Measurements from ENCODE around the gene TOX4. TPM values are rescaled to one million over a fixed set of nuclear protein-coding genes. Genes with fewer than 3 reads are reported as not detected.

TOX4 gene
- total and polyA plus RNA-seq, 2 of the 4 experiments (the other 2 are of a cell fraction) = 26.7 to 56.6 TPM

GRCh38 chr14:21509432-21510143, 32.6 kb downstream of the TOX4 start:
- H3K79me1 ChIP-seq (ENCODE audit: low read depth in 1 of 2, low read length in 2 of 2) = peaks cover 10 to 37% of the 10 kb centered on the region in 2 experiments
- no peak overlapping the region for H2BK15ac ChIP-seq (ENCODE audit: low read depth, low read length)
- no peaks in the 10 kb centered on the region; the same call in 1 of the 2 replicates for H3K9me1 ChIP-seq (ENCODE audit: insufficient read depth, low read length)
- H3K4me1 ChIP-seq (ENCODE audit: control insufficient read depth, insufficient read depth, low read length) = no peaks in the 10 kb centered on the region
- no peak for DNase-seq
- ChIA-PET POLR2A (ENCODE audit: unreplicated experiment) (no interaction called here), CTCF (no interaction called here)
- no peak overlapping the region for H2AK9ac ChIP-seq (replicated peaks; ENCODE audit: low read depth, low read length, poor library complexity)
- H4K91ac ChIP-seq (ENCODE audit: insufficient read depth, low read depth, low read length) = no peak overlapping the region
- in situ Hi-C loops (cut with MboI; ENCODE audit: low sequenced_read_pairs) (no loop called here), intact Hi-C loops (cut with micrococcal nuclease) (loop anchor here (1.0 to 5.0 kb wide), 2 partner anchors 8 to 48 kb away; no protein-coding TSS in a partner anchor), dilution Hi-C loops (cut with HindIII; ENCODE audit: low sequenced_read_pairs, unreplicated experiment) (no loop called here)
- H2AFZ ChIP-seq (replicated peaks; ENCODE audit: low read length, poor library complexity) = no peak overlapping the region
- no peaks in the 10 kb centered on the region for H3K9me3 ChIP-seq (ENCODE audit: control insufficient read depth, insufficient read depth, low read length)
- no peak overlapping the region; the same call in 1 of the 2 replicates for H3K4me3 ChIP-seq (ENCODE audit: insufficient read depth, low read depth, low read length)
- H3K9ac ChIP-seq (ENCODE audit: low read depth, low read length) = no peak overlapping the region
- no peak overlapping the region for H2BK120ac ChIP-seq (ENCODE audit: low read depth, low read length)
- no peak overlapping the region for H4K5ac ChIP-seq (ENCODE audit: low read depth, low read length)
- TF ChIP-seq MAZ (IDR thresholded peaks at IDR 0.05; ENCODE audit: borderline replicate concordance, low read depth, low read length) = no peak
- TF ChIP-seq CHD1 (IDR thresholded peaks at IDR 0.05; ENCODE audit: low read depth, low read length) = no peak
- TF ChIP-seq CTCF (conservative IDR thresholded peaks at IDR 0.05; ENCODE audit: low read depth, low read length) = no peak
- no peak for TF ChIP-seq NFE2L2 (IDR thresholded peaks at IDR 0.05; ENCODE audit: low read depth, low read length)
- TF ChIP-seq SMC3 (IDR thresholded peaks at IDR 0.05; ENCODE audit: low read depth, low read length) = no peak
- TF ChIP-seq MAFK (IDR thresholded peaks at IDR 0.05; ENCODE audit: low read depth, low read length) = no peak
- no peak for TF ChIP-seq FOS (IDR thresholded peaks at IDR 0.05; ENCODE audit: low read depth, low read length)
- no peak for TF ChIP-seq BHLHE40 (IDR thresholded peaks at IDR 0.05; ENCODE audit: low read depth, low read length)
- no peak for TF ChIP-seq POLR2A (IDR thresholded peaks at IDR 0.05; ENCODE audit: low read depth, low read length)
- no peak for TF ChIP-seq RAD21 (IDR thresholded peaks at IDR 0.05; ENCODE audit: low read length)
- TF ChIP-seq RCOR1 (IDR thresholded peaks at IDR 0.05; ENCODE audit: insufficient replicate concordance, low read length) = no peak
- TF ChIP-seq RFX5 (IDR thresholded peaks at IDR 0.05; ENCODE audit: low read depth, low read length) = no peak
- no peak for TF ChIP-seq CEBPB (IDR thresholded peaks at IDR 0.05; ENCODE audit: low read depth, low read length)
- no peak for TF ChIP-seq ELK1 (IDR thresholded peaks at IDR 0.05; ENCODE audit: borderline replicate concordance, low read depth, low read length)
- TF ChIP-seq, protein P1, sequence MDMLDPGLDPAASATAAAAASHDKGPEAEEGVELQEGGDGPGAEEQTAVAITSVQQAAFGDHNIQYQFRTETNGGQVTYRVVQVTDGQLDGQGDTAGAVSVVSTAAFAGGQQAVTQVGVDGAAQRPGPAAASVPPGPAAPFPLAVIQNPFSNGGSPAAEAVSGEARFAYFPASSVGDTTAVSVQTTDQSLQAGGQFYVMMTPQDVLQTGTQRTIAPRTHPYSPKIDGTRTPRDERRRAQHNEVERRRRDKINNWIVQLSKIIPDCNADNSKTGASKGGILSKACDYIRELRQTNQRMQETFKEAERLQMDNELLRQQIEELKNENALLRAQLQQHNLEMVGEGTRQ (IDR thresholded peaks at IDR 0.05; ENCODE audit: low read depth, low read length) = no peak
- H2BK5ac ChIP-seq (ENCODE audit: low read depth, low read length, poor library complexity, severe bottlenecking) = no peak overlapping the region
- H3K4ac ChIP-seq (ENCODE audit: low read depth, low read length) = no peak overlapping the region
- BruUV-seq (replicated peaks) = no TSS peak
- no peak overlapping the region for H2BK20ac ChIP-seq (ENCODE audit: low read depth, low read length)
- no peak overlapping the region for H2AK5ac ChIP-seq (ENCODE audit: low read depth, low read length)
- no peak overlapping the region for H4K8ac ChIP-seq (ENCODE audit: low read depth in 2 of 2, low read length in 2 of 2)
- peak overlapping the region; percentile 94 for H3K4me2 ChIP-seq (ENCODE audit: low read depth, low read length)
- no peak overlapping the region; the same call in 1 of the 2 replicates for H3K23ac ChIP-seq (ENCODE audit: low read depth, low read length)
- H4K20me1 ChIP-seq (ENCODE audit: insufficient read depth, low read length) = no peaks in the 10 kb centered on the region
- H3K18ac ChIP-seq (ENCODE audit: low read depth, low read length) = no peak overlapping the region
- H3K36me3 ChIP-seq (ENCODE audit: control insufficient read depth, insufficient read depth, low read length) = peaks cover 3% of the 10 kb centered on the region
- no peak overlapping the region for H3K14ac ChIP-seq (replicated peaks; ENCODE audit: low read depth, low read length)
- ATAC-seq (ENCODE audit: low read depth) = no peak
- H3K27ac ChIP-seq (ENCODE audit: insufficient read depth, low read length) = no peak overlapping the region
- no peak overlapping the region for H3K56ac ChIP-seq (ENCODE audit: extremely low read depth, insufficient read depth, low read length)
- H3K27me3 ChIP-seq (ENCODE audit: control insufficient read depth, insufficient read depth, low read length) = no peaks in the 10 kb centered on the region
- no CpG with 5 or more reads among the region's 6 CpGs for WGBS, 2 experiments (ENCODE audit: extremely low coverage in 2 of 2, insufficient read length in 1 of 2)

Measured in IMR-90 (cell line).